IgD-negative memory B cell (primary cell): ENCODE measurements around the gene CDC42EP4. TPM values are rescaled to one million over a fixed set of nuclear protein-coding genes. Genes with fewer than 3 reads are reported as not detected.
"Not testable (repeated sequence)": the region's sequence is repeated elsewhere in the genome, so short reads cannot be mapped to it uniquely, and the experiment has no call there.

Experiments
- H3K27ac Mint-ChIP-seq, 3 donors: one replicate each; pipeline ENCODE4 v1.8.0; 2020 to 2022; ENCODE audit warnings: mild to moderate bottlenecking in 3 of 3, mixed read lengths in 3 of 3, moderate library complexity in 1 of 3
- H3K27me3 Mint-ChIP-seq: one replicate; pipeline ENCODE4 v1.8.0; 2021; ENCODE audit warnings: mixed read lengths
- H3K36me3 Mint-ChIP-seq: one replicate; pipeline ENCODE4 v1.8.0; 2020; ENCODE audit warnings: mild to moderate bottlenecking, mixed read lengths
- H3K4me1 Mint-ChIP-seq, 3 donors: one replicate each; pipeline ENCODE4 v1.8.0; 2020 to 2022; ENCODE audit warnings: mixed read lengths in 3 of 3, mild to moderate bottlenecking in 1 of 3
- H3K4me3 Mint-ChIP-seq, 4 donors: one replicate each; pipeline ENCODE4 v1.8.0; 2020 to 2022; ENCODE audit warnings: mild to moderate bottlenecking in 4 of 4, mixed read lengths in 4 of 4, moderate library complexity in 3 of 4
- H3K9me3 Mint-ChIP-seq, 3 donors: one replicate each; pipeline ENCODE4 v1.8.0; 2020 to 2021; ENCODE audit warnings: mixed read lengths in 3 of 3, mild to moderate bottlenecking in 1 of 3
- polyA plus RNA-seq: library from polyadenylated mRNA; unstranded; fragments of 300-500 nt; fragmentation: Illumina TruSeq; gene quantifications from one replicate; pipeline ENCODE4 v1.2.3, GENCODE V29; 2021

CDC42EP4 gene
- polyA plus RNA-seq, 1 donor from 2014 or later = 0.39 TPM

DNA sequence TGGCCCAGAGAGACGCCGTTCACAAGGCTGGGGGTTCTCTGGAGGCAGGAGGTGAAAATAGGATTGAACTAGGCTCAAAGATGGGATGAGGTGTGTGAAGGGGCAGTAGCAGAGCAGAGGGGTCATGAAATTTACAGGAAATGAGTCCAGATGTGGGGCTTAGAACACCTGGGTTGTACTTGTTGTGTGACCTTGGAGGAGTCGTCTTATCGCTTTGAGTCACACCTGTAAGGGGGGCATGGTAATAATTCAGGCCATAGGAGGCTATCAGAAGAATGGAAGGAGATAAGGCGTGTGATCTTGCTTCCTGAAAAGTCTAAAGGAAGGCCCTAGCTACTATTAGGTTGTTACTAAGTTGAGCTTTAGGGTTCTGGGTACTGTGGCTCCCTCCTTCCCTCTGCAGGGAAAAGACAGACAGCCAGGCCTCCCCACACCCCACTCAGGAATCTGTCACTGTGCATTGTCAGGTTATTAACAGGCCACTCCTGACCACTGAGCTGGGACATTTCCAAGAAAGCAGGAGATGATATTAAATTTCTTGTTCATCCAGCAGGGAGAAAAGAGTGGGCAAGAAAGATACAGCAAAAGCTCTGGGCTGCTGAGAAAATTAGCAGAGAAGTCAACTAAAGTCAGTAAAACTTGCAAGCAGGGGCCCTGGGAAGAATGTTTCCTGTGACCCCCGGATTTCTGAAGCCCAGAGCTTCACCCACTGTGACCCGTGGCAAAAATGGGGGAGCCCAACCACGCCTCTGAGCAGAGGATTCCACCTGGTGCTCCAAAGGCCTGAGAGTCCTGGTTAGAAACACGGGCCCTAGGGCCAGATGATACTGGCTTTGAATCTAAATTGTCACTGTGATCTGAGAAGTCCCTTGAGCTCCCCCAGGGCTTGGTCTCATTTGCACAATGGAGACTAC lies 6.0 kb upstream of the CDC42EP4 start:
- H3K4me1 Mint-ChIP-seq = peaks cover 15 to 22% (median 15%) of the 10 kb centered on the region in 3 donors
- peak overlapping the region; percentile 6 to 76 (median 46) for H3K27ac Mint-ChIP-seq
- H3K27me3 Mint-ChIP-seq = no peaks in the 10 kb centered on the region
- no peaks in the 10 kb centered on the region for H3K36me3 Mint-ChIP-seq
- peak overlapping the region; percentile 31 to 88 (median 70) for H3K4me3 Mint-ChIP-seq
- peaks cover 0 to 2% (median 0%) of the 10 kb centered on the region in 3 donors for H3K9me3 Mint-ChIP-seq

DNA sequence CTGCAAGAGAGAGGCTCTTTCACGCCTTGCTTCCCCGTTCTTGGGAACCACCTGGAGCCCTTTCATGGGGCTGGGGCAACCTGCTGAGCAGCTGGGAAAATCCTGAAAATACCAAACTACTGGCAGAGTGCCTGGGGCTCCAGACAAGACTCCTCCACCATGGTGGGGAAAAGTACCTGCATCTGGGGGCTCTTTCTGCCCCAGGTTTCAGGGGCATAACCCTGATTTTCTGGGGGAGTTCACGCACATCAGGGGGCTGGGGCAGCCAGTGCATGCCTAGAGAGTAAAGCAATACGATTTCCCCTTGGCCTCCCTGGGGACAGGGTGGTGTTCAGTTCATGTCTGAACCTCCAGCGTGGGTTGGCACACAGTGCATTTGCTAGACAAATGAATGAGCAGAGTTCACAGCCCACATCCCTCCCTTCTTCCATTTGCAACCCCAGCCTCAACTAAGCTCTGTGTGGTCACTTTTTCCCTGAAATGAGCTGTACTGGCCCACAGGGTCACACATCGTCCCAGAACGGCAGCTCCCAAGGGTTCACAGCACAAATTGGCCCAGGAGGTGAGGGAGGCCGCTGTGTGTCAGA lies 5.2 kb upstream of the CDC42EP4 start:
- Mint-ChIP-seq H3K4me1 (peaks cover 15 to 22% (median 15%) of the 10 kb centered on the region in 3 donors), H3K9me3 (no peaks in the 10 kb centered on the region), H3K27me3 (no peaks in the 10 kb centered on the region), H3K27ac (peak overlapping the region in 2 of 3 donors; percentile 46 to 76), H3K36me3 (no peaks in the 10 kb centered on the region), H3K4me3 (peak overlapping the region; percentile 31 to 88 (median 70))

DNA sequence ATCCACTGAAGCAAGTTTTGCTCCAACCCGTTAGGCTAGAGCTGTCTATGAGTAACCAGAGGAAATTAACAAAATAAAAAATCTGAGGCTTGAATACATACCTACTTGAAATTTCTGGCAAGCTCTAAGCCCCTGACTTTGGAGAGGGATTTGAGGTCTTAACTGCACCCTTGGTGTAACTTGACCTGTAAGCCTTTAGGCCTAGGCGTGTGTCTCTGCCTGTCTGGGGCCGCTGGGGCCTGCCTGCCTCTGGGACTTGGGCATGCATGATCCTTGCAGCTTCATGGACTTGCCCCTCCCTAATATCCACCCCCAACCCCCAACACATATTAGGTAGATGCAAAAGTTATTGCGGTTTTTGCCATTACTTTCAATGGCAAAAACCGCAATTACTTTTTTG lies 3.7 kb upstream of the CDC42EP4 start:
- Mint-ChIP-seq H3K27me3 (no peaks in the 10 kb centered on the region), H3K9me3 (no peaks in the 10 kb centered on the region)

GRCh38 chr17:73313526-73314127 lies 1.8 kb upstream of the CDC42EP4 start:
- peak overlapping the region in 3 of 4 donors; percentile 43 to 90 (median 74) for H3K4me3 Mint-ChIP-seq
- H3K9me3 Mint-ChIP-seq = peaks cover 0 to 2% (median 0%) of the 10 kb centered on the region in 3 donors
- H3K27ac Mint-ChIP-seq = peak overlapping the region; percentile 31 to 93 (median 80)
- H3K4me1 Mint-ChIP-seq = peaks cover 21 to 25% (median 24%) of the 10 kb centered on the region in 3 donors
- peaks cover 5% of the 10 kb centered on the region for H3K27me3 Mint-ChIP-seq
- H3K36me3 Mint-ChIP-seq = no peaks in the 10 kb centered on the region

More for the DNA sequence above, 3.7 kb upstream of the CDC42EP4 start:
- no peaks in the 10 kb centered on the region for H3K36me3 Mint-ChIP-seq
- peaks cover 15 to 22% (median 15%) of the 10 kb centered on the region in 3 donors for H3K4me1 Mint-ChIP-seq
- no peak overlapping the region for H3K4me3 Mint-ChIP-seq
- peak overlapping the region in 1 of 3 donors; percentile 47 for H3K27ac Mint-ChIP-seq

DNA sequence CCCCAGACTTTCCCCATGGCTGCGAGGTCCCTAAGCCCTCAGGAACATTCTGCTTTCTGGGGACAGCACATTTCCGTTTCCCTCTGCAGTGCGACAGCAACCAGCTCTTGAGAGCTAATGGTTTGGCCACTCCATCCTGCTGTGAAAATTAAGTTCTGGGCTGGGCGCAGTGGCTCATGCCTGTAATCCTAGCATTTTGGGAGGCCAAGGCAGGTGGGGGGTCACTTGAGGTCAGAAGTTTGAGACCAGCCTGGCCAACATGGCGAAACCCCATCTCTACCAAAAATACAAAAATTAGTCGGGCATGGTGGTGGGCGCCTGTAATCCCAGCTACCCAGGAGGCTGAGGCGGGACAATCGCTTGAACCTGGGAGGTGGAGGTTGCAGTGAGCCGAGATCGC lies 1.1 kb upstream of the CDC42EP4 start:
- not testable (repeated sequence) for H3K36me3 Mint-ChIP-seq
- peak overlapping the region in 1 of 3 donors; percentile 80 for H3K27ac Mint-ChIP-seq

GRCh38 chr17:73311428-73311780 lies 397 bp downstream of the CDC42EP4 start:
- peak overlapping the region; percentile 40 to 80 (median 80) for H3K27ac Mint-ChIP-seq
- peaks cover 0 to 2% (median 0%) of the 10 kb centered on the region in 3 donors for H3K9me3 Mint-ChIP-seq
- H3K4me1 Mint-ChIP-seq = peaks cover 6 to 14% (median 12%) of the 10 kb centered on the region in 3 donors

More for the DNA sequence above, 1.1 kb upstream of the CDC42EP4 start:
- not testable (repeated sequence) for H3K9me3 Mint-ChIP-seq, H3K27me3 Mint-ChIP-seq
- H3K4me3 Mint-ChIP-seq = peak overlapping the region; percentile 85 to 94 (median 92)
- peaks cover 20 to 25% (median 24%) of the 10 kb centered on the region in 3 donors for H3K4me1 Mint-ChIP-seq

DNA sequence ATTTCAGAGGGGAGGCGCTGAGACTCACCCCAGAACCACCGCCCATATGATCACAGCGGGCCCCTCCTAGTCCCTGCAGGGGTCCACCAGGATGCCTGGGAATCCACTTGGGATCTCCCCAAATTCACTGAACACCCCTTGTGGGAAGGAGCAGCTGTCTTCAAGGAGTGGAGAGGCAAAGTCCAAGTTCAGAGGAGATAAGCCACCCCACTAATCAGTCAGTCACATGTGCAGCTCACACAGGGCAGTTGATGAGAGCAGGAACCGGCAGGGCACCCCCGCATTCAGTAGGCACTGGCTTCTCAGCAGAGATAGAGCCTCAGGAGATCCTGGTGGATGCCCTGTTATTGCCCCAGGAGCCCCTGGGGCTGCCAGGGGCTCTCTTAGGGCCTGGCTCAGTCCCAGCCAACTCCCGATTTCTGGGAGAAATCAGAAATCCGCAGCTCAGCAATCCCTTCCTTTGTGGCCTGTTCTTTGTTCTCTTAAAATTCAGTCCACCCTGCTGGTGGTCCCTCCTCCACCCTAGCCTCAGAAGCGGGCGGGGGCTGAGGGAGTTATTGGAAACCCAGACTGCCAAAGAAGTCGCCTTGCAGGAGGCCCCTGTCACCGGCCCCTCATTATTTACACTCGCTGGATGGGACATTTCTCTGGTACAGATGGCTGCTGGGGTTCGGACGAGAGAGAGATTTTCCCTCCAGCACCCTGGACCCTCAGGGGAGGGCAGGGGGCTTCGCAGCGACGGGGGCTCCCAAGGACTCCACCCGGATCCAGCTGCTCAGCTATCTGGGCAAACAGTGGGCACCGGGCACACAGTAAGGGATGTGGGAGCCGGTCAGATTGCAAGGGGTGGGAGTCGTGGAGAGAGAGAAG lies 1.8 kb downstream of the CDC42EP4 start:
- Mint-ChIP-seq H3K27ac (peak overlapping the region; percentile 53 to 80 (median 80)), H3K4me3 (peak overlapping the region; percentile 76 to 92 (median 87)), H3K4me1 (peaks cover 7 to 14% (median 10%) of the 10 kb centered on the region in 3 donors), H3K27me3 (peaks cover 9% of the 10 kb centered on the region), H3K9me3 (peaks cover 0 to 2% (median 0%) of the 10 kb centered on the region in 3 donors), H3K36me3 (no peaks in the 10 kb centered on the region)

More at GRCh38 chr17:73311428-73311780, 397 bp downstream of the CDC42EP4 start:
- Mint-ChIP-seq H3K36me3 (no peaks in the 10 kb centered on the region), H3K4me3 (peak overlapping the region; percentile 85 to 94 (median 92)), H3K27me3 (peaks cover 7% of the 10 kb centered on the region)

DNA sequence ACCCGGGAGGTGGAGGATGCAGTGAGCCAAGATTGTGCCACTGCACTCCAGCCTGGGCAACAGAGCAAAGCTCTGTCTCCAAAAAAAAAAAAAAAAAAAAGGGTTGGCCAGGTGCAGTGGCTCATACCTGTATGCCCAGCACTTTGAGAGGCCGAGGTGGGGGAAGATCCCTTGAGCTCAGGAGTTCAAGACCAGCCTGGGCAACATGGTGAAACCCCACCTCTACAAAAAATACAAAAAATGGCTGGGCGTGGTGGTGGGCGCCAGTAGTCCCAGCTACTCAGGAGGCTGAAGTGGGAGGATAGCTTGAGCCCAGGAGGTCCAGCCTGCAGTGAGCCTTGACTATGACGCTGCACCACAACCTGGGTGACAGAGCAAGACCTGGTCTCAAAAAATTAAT lies 2.8 kb downstream of the CDC42EP4 start:
- not testable (repeated sequence) for H3K9me3 Mint-ChIP-seq, H3K36me3 Mint-ChIP-seq, H3K27ac Mint-ChIP-seq
- H3K27me3 Mint-ChIP-seq = peaks cover 11% of the 10 kb centered on the region
- peaks cover 8 to 12% (median 9%) of the 10 kb centered on the region in 3 donors for H3K4me1 Mint-ChIP-seq
- peak overlapping the region in 1 of 4 donors; percentile 90 for H3K4me3 Mint-ChIP-seq

DNA sequence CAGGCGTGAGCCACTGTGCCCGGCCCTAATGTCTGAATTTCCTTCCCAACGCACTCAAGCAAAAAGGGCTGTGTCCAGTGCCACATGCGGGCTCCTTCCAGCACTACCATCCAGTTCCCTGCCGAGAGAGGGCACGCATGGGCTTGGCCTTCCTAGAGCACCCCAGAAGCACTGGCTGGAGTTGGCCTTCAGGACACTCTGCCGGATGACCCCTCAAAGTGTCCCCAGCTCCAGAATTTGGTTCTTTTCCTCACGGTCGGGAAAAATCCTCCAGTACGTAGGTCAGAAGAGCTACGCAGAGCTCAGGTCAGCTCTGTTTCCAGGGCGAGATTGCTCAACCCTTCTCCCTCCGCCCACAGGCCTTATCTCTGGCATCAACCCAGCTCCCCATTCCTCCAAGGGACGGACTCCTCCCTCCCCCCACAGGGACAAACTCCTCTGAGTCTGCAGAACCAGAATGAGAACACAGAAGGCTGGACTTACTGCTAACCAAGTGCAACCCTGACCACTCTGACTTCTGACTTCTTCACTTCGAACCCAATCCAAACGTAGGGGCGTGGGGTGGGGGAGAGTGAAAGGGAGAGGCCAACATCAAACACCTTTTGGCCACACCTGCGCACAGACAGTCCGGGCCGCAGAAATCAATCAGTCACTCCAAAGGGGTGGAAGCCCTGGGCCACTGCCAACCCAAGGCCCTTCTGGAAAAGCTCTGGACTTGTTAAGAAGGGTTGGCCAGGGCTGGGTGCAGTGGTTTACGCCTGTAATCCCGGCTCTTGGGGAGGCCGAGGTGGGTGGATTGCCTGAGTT lies 3.6 kb downstream of the CDC42EP4 start:
- peaks cover 11% of the 10 kb centered on the region for H3K27me3 Mint-ChIP-seq
- H3K4me3 Mint-ChIP-seq = peak overlapping the region in 1 of 4 donors; percentile 68
- H3K27ac Mint-ChIP-seq = no peak overlapping the region
- peaks cover 8 to 10% (median 9%) of the 10 kb centered on the region in 3 donors for H3K4me1 Mint-ChIP-seq
- H3K9me3 Mint-ChIP-seq = peaks cover 0 to 2% (median 0%) of the 10 kb centered on the region in 3 donors
- no peaks in the 10 kb centered on the region for H3K36me3 Mint-ChIP-seq

DNA sequence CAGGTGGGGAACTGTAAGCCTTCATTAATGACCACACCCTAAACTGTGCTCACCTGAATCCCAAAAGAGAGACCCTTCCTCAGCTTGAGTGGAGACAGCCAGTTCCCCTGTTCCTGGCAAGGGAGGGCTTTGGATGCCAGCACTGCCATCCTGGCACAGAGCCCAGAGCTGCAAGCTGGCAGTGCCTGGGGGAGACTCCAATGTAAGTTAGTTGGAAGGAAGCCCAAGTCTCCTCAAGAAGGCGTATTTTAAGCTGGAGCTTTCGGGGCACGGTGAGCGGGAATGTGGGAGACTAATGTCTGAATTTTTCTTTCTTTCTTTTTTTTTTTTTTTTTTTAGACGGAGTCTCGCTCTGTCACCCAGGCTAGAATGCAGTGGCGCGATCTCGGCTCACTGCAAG lies 4.7 kb downstream of the CDC42EP4 start:
- Mint-ChIP-seq H3K27ac (no peak overlapping the region), H3K9me3 (peaks cover 0 to 2% (median 0%) of the 10 kb centered on the region in 3 donors), H3K4me3 (no peak overlapping the region), H3K27me3 (peaks cover 11% of the 10 kb centered on the region), H3K36me3 (peaks cover under 1% of the 10 kb centered on the region), H3K4me1 (peaks cover 8 to 10% (median 9%) of the 10 kb centered on the region in 3 donors)

DNA sequence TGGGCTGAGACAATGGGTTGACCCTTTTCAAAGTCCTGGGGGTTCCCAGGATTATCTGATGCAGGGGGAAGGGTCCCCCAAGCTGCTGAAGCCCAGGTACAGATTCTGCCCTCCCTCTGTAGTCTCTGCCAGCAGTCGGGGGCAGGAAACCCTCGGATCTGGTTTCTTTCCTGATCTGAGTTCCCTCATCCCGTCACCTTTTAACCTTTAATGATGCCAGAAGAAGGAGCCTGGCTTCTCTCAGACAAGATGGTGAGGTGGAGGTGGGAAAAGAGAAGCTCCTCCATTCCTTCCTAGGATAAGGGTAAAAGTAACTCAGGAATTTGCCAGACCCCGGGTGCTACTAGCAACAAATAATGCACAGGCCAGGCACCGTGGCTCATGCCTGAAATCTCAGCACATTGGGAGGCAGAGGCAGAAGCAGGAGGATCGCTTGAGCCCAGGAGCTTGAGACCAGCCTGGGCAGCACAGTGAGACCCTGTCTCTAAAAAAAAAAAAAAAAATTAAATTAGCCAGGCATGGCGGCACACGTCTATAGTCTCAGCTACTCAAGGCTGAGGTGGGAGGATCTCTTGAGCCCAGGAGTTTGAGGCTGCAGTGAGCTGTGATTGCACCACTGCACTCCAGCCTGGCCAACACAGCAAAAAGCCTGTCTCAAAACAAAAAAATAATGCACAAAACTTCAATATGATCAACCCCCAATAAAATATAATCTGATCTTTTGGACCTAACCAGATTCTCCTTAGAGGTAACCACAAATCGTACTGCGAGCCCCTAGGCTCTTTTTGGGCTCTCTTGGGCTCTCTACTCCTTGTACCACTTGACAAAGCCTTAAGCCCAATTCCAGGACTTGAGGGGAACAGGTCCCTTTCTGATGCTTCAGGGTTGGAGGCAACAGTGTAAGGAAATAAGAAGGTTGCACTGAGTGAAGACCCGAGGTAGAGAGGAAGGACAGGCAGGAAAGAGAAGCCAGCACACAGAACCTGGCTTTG lies 5.7 kb downstream of the CDC42EP4 start:
- Mint-ChIP-seq H3K27ac (no peak overlapping the region), H3K4me1 (peaks cover 8 to 10% (median 9%) of the 10 kb centered on the region in 3 donors), H3K36me3 (peaks cover 2% of the 10 kb centered on the region), H3K4me3 (peak overlapping the region in 1 of 4 donors; percentile 55), H3K27me3 (peaks cover 11% of the 10 kb centered on the region), H3K9me3 (peaks cover 0 to 2% (median 0%) of the 10 kb centered on the region in 3 donors)

DNA sequence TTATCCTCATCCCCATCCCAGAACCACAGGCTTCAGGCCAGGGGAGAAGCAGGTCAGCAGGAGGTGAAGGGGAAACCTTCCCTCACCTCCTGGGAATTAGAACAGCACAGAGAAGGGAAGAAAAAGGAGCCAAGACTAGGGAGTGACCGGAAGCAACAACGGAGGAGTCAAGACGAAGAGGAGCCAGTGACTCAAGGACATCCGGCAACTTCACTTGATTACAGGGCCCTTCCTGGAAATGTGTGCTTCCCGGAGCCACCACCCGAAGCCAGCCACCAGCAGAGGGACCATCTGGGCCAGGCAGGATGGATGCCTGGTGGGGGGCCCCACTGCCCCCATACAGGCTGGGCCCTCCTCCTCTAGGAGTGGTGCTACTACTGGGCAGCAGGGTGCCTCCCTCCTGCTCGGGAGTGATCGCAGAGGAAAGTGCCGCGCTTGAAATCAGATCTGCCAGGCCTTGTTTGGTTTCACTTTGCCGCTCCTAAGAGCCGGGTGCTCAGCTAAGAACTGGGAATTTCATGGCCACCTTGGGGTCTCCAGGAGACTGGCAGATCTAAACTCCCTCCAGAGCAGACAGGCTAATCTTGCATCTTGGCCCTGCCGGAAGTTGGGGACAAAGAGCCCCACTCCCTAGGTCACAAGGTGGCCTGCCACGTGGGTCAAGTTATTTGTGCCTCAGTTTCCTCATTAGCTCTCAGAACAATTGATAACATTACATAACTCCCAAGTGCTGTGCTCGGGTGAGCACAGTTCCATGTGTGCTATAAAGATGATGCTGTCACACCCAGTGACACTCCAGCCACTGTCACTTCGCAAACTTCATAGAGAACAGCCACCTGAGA lies 6.6 kb downstream of the CDC42EP4 start:
- H3K36me3 Mint-ChIP-seq = peaks cover 2% of the 10 kb centered on the region
- peaks cover 0 to 2% (median 0%) of the 10 kb centered on the region in 3 donors for H3K9me3 Mint-ChIP-seq
- peak overlapping the region in 2 of 4 donors; percentile 26 to 33 for H3K4me3 Mint-ChIP-seq
- H3K27me3 Mint-ChIP-seq = peaks cover 11% of the 10 kb centered on the region
- H3K27ac Mint-ChIP-seq = no peak overlapping the region
- H3K4me1 Mint-ChIP-seq = peaks cover 6 to 8% (median 6%) of the 10 kb centered on the region in 3 donors
